ENCODE results near the gene STXBP2.

Gene STXBP2

GRCh38 chr19:7663706-7664105, 26.8 kb downstream of the STXBP2 start:
- Histone ChIP-seq H3K4me1 (peaks cover 17% of the 10 kb centered on the region), H3K4me2 (no peak overlapping the region), H4K20me1 (no peaks in the 10 kb centered on the region), H3K27ac (no peak overlapping the region), H3K9ac (no peak overlapping the region), H3K27me3 (no peaks in the 10 kb centered on the region), H3K4me3 (no peak overlapping the region), H3K36me3 (no peaks in the 10 kb centered on the region), H3K9me3 (no peaks in the 10 kb centered on the region)
- no peak for TF ChIP-seq Cebpa-rat (IDR thresholded peaks at IDR 0.05)

GRCh38 chr19:7665076-7665475, 28.2 kb downstream of the STXBP2 start:
- H3K36me3 ChIP-seq = no peaks in the 10 kb centered on the region
- no peak overlapping the region for H3K4me2 ChIP-seq
- no peak for TF ChIP-seq Cebpa-rat (IDR thresholded peaks at IDR 0.05)
- no peak overlapping the region for H3K27ac ChIP-seq
- no peak overlapping the region for H3K4me3 ChIP-seq
- no peaks in the 10 kb centered on the region for H3K9me3 ChIP-seq
- H3K4me1 ChIP-seq = peaks cover 27% of the 10 kb centered on the region
- H3K9ac ChIP-seq = no peak overlapping the region
- H3K27me3 ChIP-seq = no peaks in the 10 kb centered on the region
- no peaks in the 10 kb centered on the region for H4K20me1 ChIP-seq

- no peak for TF ChIP-seq Cebpa-rat (IDR thresholded peaks at IDR 0.05)
- Histone ChIP-seq H3K36me3 (no peaks in the 10 kb centered on the region), H3K4me1 (peaks cover 30% of the 10 kb centered on the region), H4K20me1 (no peaks in the 10 kb centered on the region), H3K4me3 (peak within 1 kb of the TSS; percentile 25; the same call in 1 of the 2 replicates), H3K27ac (no peak within 1 kb of the TSS), H3K9me3 (peaks cover 2% of the 10 kb centered on the region; the same call in 1 of the 2 replicates), H3K4me2 (peak within 1 kb of the TSS; percentile 94), H3K9ac (no peak within 1 kb of the TSS), H3K27me3 (no peaks in the 10 kb centered on the region)
These were observed 31.9 kb downstream of the STXBP2 start, which contains the start of gene RETN for GRCh38 chr19:7668842-7669241. TSS of gene RETN (plus strand) at chr19:7669049. CDS start at chr19:7669327, 278 bp downstream.

- Histone ChIP-seq H3K27ac (no peak overlapping the region), H3K36me3 (no peaks in the 10 kb centered on the region), H3K4me1 (peaks cover 38% of the 10 kb centered on the region), H4K20me1 (no peaks in the 10 kb centered on the region), H3K4me2 (peak overlapping the region; percentile 94), H3K9ac (no peak overlapping the region), H3K4me3 (no peak overlapping the region), H3K9me3 (peaks cover 7% of the 10 kb centered on the region; the same call in 1 of the 2 replicates), H3K27me3 (no peaks in the 10 kb centered on the region)
- TF ChIP-seq Cebpa-rat (IDR thresholded peaks at IDR 0.05) = no peak
These were observed 32.7 kb downstream of the STXBP2 start for GRCh38 chr19:7669641-7670040.

GRCh38 chr19:7670150-7670783, 33.4 kb downstream of the STXBP2 start:
- Histone ChIP-seq H4K20me1 (no peaks in the 10 kb centered on the region), H3K36me3 (no peaks in the 10 kb centered on the region), H3K4me1 (peaks cover 45% of the 10 kb centered on the region), H3K27me3 (no peaks in the 10 kb centered on the region), H3K27ac (peak overlapping the region; percentile 41; the same call in 1 of the 2 replicates), H3K9ac (no peak overlapping the region), H3K9me3 (peaks cover 7% of the 10 kb centered on the region; the same call in 1 of the 2 replicates), H3K4me3 (peak overlapping the region; percentile 57), H3K4me2 (peak overlapping the region; percentile 94)
- TF ChIP-seq Cebpa-rat (IDR thresholded peaks at IDR 0.05) = no peak

GRCh38 chr19:7670790-7671189, 33.9 kb downstream of the STXBP2 start:
- H3K4me1 ChIP-seq = peaks cover 50% of the 10 kb centered on the region
- H3K9me3 ChIP-seq = peaks cover 7% of the 10 kb centered on the region; the same call in 1 of the 2 replicates
- peak overlapping the region; percentile 41; the same call in 1 of the 2 replicates for H3K27ac ChIP-seq
- H4K20me1 ChIP-seq = no peaks in the 10 kb centered on the region
- no peak overlapping the region for H3K9ac ChIP-seq
- TF ChIP-seq Cebpa-rat (IDR thresholded peaks at IDR 0.05) = no peak
- peak overlapping the region; percentile 57 for H3K4me3 ChIP-seq
- H3K4me2 ChIP-seq = peak overlapping the region; percentile 94
- H3K36me3 ChIP-seq = no peaks in the 10 kb centered on the region
- H3K27me3 ChIP-seq = no peaks in the 10 kb centered on the region

GRCh38 chr19:7672522-7672921, 35.6 kb downstream of the STXBP2 start:
- Histone ChIP-seq H3K4me1 (peaks cover 67% of the 10 kb centered on the region), H3K27ac (no peak overlapping the region), H3K9ac (no peak overlapping the region), H3K9me3 (peaks cover 7% of the 10 kb centered on the region; the same call in 1 of the 2 replicates), H3K4me2 (no peak overlapping the region), H3K4me3 (no peak overlapping the region), H3K36me3 (no peaks in the 10 kb centered on the region), H4K20me1 (peaks cover 11% of the 10 kb centered on the region), H3K27me3 (peaks cover 4% of the 10 kb centered on the region; the same call in 1 of the 2 replicates)
- no peak for TF ChIP-seq Cebpa-rat (IDR thresholded peaks at IDR 0.05)

GRCh38 chr19:7674010-7675005, 37.4 kb downstream of the STXBP2 start:
- Histone ChIP-seq H3K4me3 (no peak overlapping the region), H3K9me3 (peaks cover 7% of the 10 kb centered on the region; the same call in 1 of the 2 replicates), H3K4me2 (peak overlapping the region; percentile 32), H3K36me3 (no peaks in the 10 kb centered on the region), H3K9ac (no peak overlapping the region), H3K27ac (no peak overlapping the region), H3K4me1 (peaks cover 72% of the 10 kb centered on the region), H3K27me3 (peaks cover 14% of the 10 kb centered on the region), H4K20me1 (peaks cover 20% of the 10 kb centered on the region)
- no peak for TF ChIP-seq Cebpa-rat (IDR thresholded peaks at IDR 0.05)

GRCh38 chr19:7676376-7676775, 39.5 kb downstream of the STXBP2 start:
- Histone ChIP-seq H4K20me1 (peaks cover 20% of the 10 kb centered on the region), H3K36me3 (no peaks in the 10 kb centered on the region), H3K4me1 (peaks cover 68% of the 10 kb centered on the region), H3K4me3 (peak overlapping the region; percentile 40), H3K27ac (no peak overlapping the region), H3K9ac (no peak overlapping the region; the same call in 1 of the 2 replicates), H3K9me3 (peaks cover 7% of the 10 kb centered on the region; the same call in 1 of the 2 replicates), H3K4me2 (peak overlapping the region; percentile 96), H3K27me3 (peaks cover 14% of the 10 kb centered on the region)
- TF ChIP-seq Cebpa-rat (IDR thresholded peaks at IDR 0.05) = peak; percentile 80

Data from BLaER1 (cell line).